Large intestine (tissue), 3 donors: ENCODE measurements around the gene RAB11FIP2. TPM values are rescaled to one million over a fixed set of nuclear protein-coding genes. Genes with fewer than 3 reads are reported as not detected.

Experiments used
- DNase-seq, 2 donors: peaks; one replicate each; pipeline versions ENCODE4 v3.0.0 to v3.0.0-alpha.2; 2013
- H3K27ac ChIP-seq: one replicate; pipeline ENCODE4 v1.5.1; 2013; ENCODE audit warnings: low read length
- H3K27me3 ChIP-seq: 2 replicates; pipeline ENCODE4 v1.6.1; 2013; ENCODE audit warnings: low read length; ENCODE audit not compliant: control insufficient read depth, insufficient read depth
- H3K36me3 ChIP-seq: 2 replicates; pipeline ENCODE4 v1.6.1; 2013; ENCODE audit warnings: low read length; ENCODE audit not compliant: control insufficient read depth, insufficient read depth
- H3K4me1 ChIP-seq: one replicate; pipeline ENCODE4 v1.6.1; 2013; ENCODE audit warnings: low read length; ENCODE audit not compliant: control insufficient read depth, insufficient read depth
- H3K4me3 ChIP-seq: one replicate; pipeline ENCODE4 v1.5.1; 2013; ENCODE audit warnings: low read length
- H3K9me3 ChIP-seq: one replicate; pipeline ENCODE4 v1.6.1; 2013; ENCODE audit warnings: mild to moderate bottlenecking, low read depth, low read length, moderate library complexity; ENCODE audit not compliant: control insufficient read depth
- WGBS: methylation state at CpG from one replicate; pipeline ENCODE4 v1.1.5; 2013; ENCODE audit warnings: low lambda C conversion rate; ENCODE audit not compliant: insufficient coverage; 5-methylcytosine and 5-hydroxymethylcytosine counted together
- polyA plus RNA-seq: library from polyadenylated mRNA; unstranded; fragments of 120-200 nt; gene quantifications from one replicate; pipeline ENCODE4 v1.2.1, GENCODE V29; 2013

The RAB11FIP2 gene
- polyA plus RNA-seq, 1 donor = 16.4 TPM

- no peak overlapping the region for H3K27ac ChIP-seq
- no peak for DNase-seq
- no peak overlapping the region for H3K4me3 ChIP-seq
- H3K4me1 ChIP-seq = no peaks in the 10 kb centered on the region
- no CpG with 5 or more reads among the region's 5 CpGs for WGBS
- no peaks in the 10 kb centered on the region for H3K27me3 ChIP-seq
- H3K36me3 ChIP-seq = peaks cover 10% of the 10 kb centered on the region
- no peaks in the 10 kb centered on the region for H3K9me3 ChIP-seq
Observed at GRCh38 chr10:118017850-118018249, 28.9 kb downstream of the RAB11FIP2 start.

GRCh38 chr10:118017071-118017740 is 29.5 kb downstream of the RAB11FIP2 start:
- WGBS = 89% methylated on average over 7 of the region's 12 CpGs
- Histone ChIP-seq H3K27ac (no peak overlapping the region), H3K4me1 (no peaks in the 10 kb centered on the region), H3K27me3 (no peaks in the 10 kb centered on the region), H3K9me3 (no peaks in the 10 kb centered on the region), H3K4me3 (no peak overlapping the region), H3K36me3 (peaks cover 10% of the 10 kb centered on the region)
- no peak for DNase-seq

DNA sequence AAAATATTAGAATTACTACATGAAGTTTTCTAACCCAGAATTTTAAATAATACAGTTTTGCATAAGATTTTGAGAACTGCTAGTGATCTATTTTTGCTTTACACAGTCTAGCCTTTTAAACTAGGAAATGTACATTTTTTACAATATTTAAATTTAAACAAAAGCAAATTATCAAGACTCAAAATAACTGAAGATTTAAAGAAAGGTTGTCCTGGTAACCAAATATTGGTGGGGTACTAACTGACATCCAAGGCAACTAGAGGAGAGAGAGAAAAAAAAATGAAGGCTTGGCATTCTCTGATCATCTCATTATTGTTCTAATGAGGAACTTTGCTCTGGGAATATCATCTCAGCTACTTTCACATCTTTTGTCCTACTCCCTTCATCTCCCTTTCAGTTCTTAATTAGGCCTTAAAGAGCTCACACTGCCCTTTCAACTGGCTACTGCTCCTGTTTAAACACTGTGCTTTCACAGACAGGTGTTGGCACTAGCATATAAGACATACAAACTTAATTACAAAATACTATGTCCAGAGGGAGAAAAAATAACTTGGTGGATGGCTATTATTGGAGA is 33.7 kb downstream of the RAB11FIP2 start:
- Histone ChIP-seq H3K27ac (no peak overlapping the region), H3K27me3 (no peaks in the 10 kb centered on the region), H3K4me3 (no peak overlapping the region), H3K9me3 (no peaks in the 10 kb centered on the region), H3K36me3 (peaks cover 9% of the 10 kb centered on the region), H3K4me1 (no peaks in the 10 kb centered on the region)
- no peak for DNase-seq

DNA sequence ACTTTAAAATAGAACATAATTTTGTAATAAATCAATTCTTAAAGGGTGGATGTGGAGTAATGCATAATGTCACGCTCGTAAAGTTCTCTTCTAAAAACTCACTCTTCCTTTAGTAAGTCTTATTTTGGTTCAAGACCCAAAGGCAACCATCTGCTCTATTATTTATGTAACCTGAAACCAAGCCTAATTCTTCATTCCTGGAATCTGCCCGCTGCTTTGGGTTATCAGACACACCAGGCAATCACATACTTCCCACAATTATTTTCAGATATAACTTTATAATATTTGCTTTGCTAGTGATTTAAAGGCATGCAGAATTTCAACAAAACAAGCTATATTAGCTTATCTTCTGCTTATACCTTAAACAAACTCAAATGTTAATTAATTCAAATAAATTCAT is 39.0 kb downstream of the RAB11FIP2 start:
- Histone ChIP-seq H3K36me3 (peaks cover 24% of the 10 kb centered on the region), H3K9me3 (no peaks in the 10 kb centered on the region), H3K4me3 (no peak overlapping the region), H3K27ac (no peak overlapping the region), H3K27me3 (no peaks in the 10 kb centered on the region), H3K4me1 (no peaks in the 10 kb centered on the region)
- 89% methylated on average over 3 of the region's 3 CpGs for WGBS
- DNase-seq = no peak

GRCh38 chr10:118003126-118003525 is 43.6 kb downstream of the RAB11FIP2 start:
- H3K9me3 ChIP-seq = no peaks in the 10 kb centered on the region
- DNase-seq = no peak
- no peaks in the 10 kb centered on the region for H3K4me1 ChIP-seq
- no peaks in the 10 kb centered on the region for H3K27me3 ChIP-seq
- H3K4me3 ChIP-seq = no peak overlapping the region
- WGBS = no CpG with 5 or more reads among the region's 1 CpG
- no peak overlapping the region for H3K27ac ChIP-seq
- H3K36me3 ChIP-seq = peaks cover 19% of the 10 kb centered on the region

- no peak for DNase-seq
- H3K9me3 ChIP-seq = no peaks in the 10 kb centered on the region
- H3K27ac ChIP-seq = no peak overlapping the region
- WGBS = no CpG with 5 or more reads among the region's 6 CpGs
- no peaks in the 10 kb centered on the region for H3K27me3 ChIP-seq
- H3K4me3 ChIP-seq = no peak overlapping the region
- H3K4me1 ChIP-seq = no peaks in the 10 kb centered on the region
- H3K36me3 ChIP-seq = peaks cover 16% of the 10 kb centered on the region
Observed at GRCh38 chr10:118002581-118002980, 44.2 kb downstream of the RAB11FIP2 start.

DNA sequence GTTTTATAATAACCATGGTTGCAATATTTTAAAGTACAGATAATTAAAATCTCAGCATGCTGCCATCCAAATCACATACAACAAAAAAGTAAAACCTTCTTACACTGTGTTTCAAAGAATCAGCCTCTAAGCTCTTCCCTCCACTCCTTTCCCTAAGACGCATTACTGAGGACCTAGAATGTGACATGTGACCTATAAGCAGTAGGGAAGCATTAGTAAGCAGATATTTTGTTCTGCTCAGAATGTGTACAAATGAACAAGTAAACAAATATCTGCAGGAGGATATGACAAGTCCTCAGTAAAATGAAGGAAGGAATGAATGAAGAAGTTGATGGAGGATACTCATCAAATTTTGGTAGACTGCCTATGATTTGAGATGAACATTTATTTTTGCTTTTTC is 49.1 kb downstream of the RAB11FIP2 start:
- Histone ChIP-seq H3K27ac (no peak overlapping the region), H3K27me3 (no peaks in the 10 kb centered on the region), H3K4me3 (no peak overlapping the region), H3K4me1 (no peaks in the 10 kb centered on the region), H3K9me3 (no peaks in the 10 kb centered on the region), H3K36me3 (peaks cover 2% of the 10 kb centered on the region)
- DNase-seq = no peak
- no CpG with 5 or more reads among the region's 1 CpG for WGBS

GRCh38 chr10:117996709-117997108 is 50.0 kb downstream of the RAB11FIP2 start:
- Histone ChIP-seq H3K27me3 (no peaks in the 10 kb centered on the region), H3K36me3 (peaks cover 2% of the 10 kb centered on the region), H3K4me3 (no peak overlapping the region), H3K4me1 (no peaks in the 10 kb centered on the region), H3K9me3 (no peaks in the 10 kb centered on the region), H3K27ac (no peak overlapping the region)
- no CpG with 5 or more reads among the region's 1 CpG for WGBS
- DNase-seq = no peak

GRCh38 chr10:117994771-117995170 is 52.0 kb downstream of the RAB11FIP2 start:
- no peaks in the 10 kb centered on the region for H3K4me1 ChIP-seq
- H3K9me3 ChIP-seq = no peaks in the 10 kb centered on the region
- no peak overlapping the region for H3K4me3 ChIP-seq
- H3K36me3 ChIP-seq = peaks cover 2% of the 10 kb centered on the region
- DNase-seq = no peak
- H3K27me3 ChIP-seq = no peaks in the 10 kb centered on the region
- no peak overlapping the region for H3K27ac ChIP-seq
- no CpG with 5 or more reads among the region's 2 CpGs for WGBS

- Histone ChIP-seq H3K27ac (no peak overlapping the region), H3K27me3 (no peaks in the 10 kb centered on the region), H3K4me3 (no peak overlapping the region), H3K36me3 (no peaks in the 10 kb centered on the region), H3K9me3 (no peaks in the 10 kb centered on the region), H3K4me1 (no peaks in the 10 kb centered on the region)
- no peak for DNase-seq
- no CpG with 5 or more reads among the region's 4 CpGs for WGBS
Observed at GRCh38 chr10:117993166-117993565, 53.6 kb downstream of the RAB11FIP2 start.

GRCh38 chr10:117991701-117992100 is 55.0 kb downstream of the RAB11FIP2 start:
- DNase-seq = no peak
- no peaks in the 10 kb centered on the region for H3K36me3 ChIP-seq
- no peaks in the 10 kb centered on the region for H3K9me3 ChIP-seq
- 100% methylated on average over 1 of the region's 8 CpGs for WGBS
- no peaks in the 10 kb centered on the region for H3K4me1 ChIP-seq
- no peak overlapping the region for H3K27ac ChIP-seq
- H3K4me3 ChIP-seq = no peak overlapping the region
- H3K27me3 ChIP-seq = no peaks in the 10 kb centered on the region
